ENCODE measurements around the gene BMX. TPM values are rescaled to one million over a fixed set of nuclear protein-coding genes. Genes with fewer than 3 reads are reported as not detected.

Gene BMX
- total RNA-seq, 1 experiment from 2014 or later = not detected

- Histone ChIP-seq H3K4me2 (ENCODE audit: low read length) (no peak overlapping the region), H3K79me2 (ENCODE audit: low read length) (no peaks in the 10 kb centered on the region), H3K9me2 (replicated peaks; ENCODE audit: low read length) (no peaks in the 10 kb centered on the region), H3K9me3 (ENCODE audit: low read length) (no peaks in the 10 kb centered on the region), H3K9ac (ENCODE audit: low read length) (no peak overlapping the region), H3K27me3 (ENCODE audit: low read length) (no peaks in the 10 kb centered on the region), H2AFZ (ENCODE audit: low read length) (no peak overlapping the region), H3K4me3 (ENCODE audit: low read length) (no peak overlapping the region), H3K4me1 (ENCODE audit: insufficient read depth, low read length) (peaks cover 4% of the 10 kb centered on the region; the same call in 1 of the 2 replicates), H3F3A (ENCODE audit: low read length, unreplicated experiment) (no peaks in the 10 kb centered on the region), H3K27ac (ENCODE audit: low read length) (no peak overlapping the region), H3K36me3 (ENCODE audit: low read depth, low read length) (no peaks in the 10 kb centered on the region), H4K20me1 (ENCODE audit: low read length) (no peaks in the 10 kb centered on the region)
- ATAC-seq (peak; percentile 31; the same call in 1 of the 2 replicates), DNase-seq (peak; percentile 7)
- POLR2A ChIA-PET (ENCODE audit: unreplicated experiment) = no interaction called here
- no TSS peak for BruUV-seq (replicated peaks)
- CTCF ChIA-PET = no interaction called here
- intact Hi-C loops (cut with micrococcal nuclease) = no loop called here
- TF ChIP-seq CTCF (conservative IDR thresholded peaks at IDR 0.05; ENCODE audit: low read depth, low read length) (no peak), EZH2phosphoT487 (IDR thresholded peaks at IDR 0.05; ENCODE audit: borderline replicate concordance, low read length) (no peak), EZH2 (IDR thresholded peaks at IDR 0.05; ENCODE audit: low read length, unreplicated experiment) (no peak)
Observed at GRCh38 chrX:15505101-15505500, 4.5 kb downstream of the BMX start.

GRCh38 chrX:15507005-15507404 is 6.4 kb downstream of the BMX start:
- H3K9me3 ChIP-seq (ENCODE audit: low read length) = no peaks in the 10 kb centered on the region
- no peak overlapping the region for H3K4me2 ChIP-seq (ENCODE audit: low read length)
- no peak overlapping the region for H3K9ac ChIP-seq (ENCODE audit: low read length)
- ATAC-seq (no peak), DNase-seq (no peak)
- no peak for TF ChIP-seq EZH2 (IDR thresholded peaks at IDR 0.05; ENCODE audit: low read length, unreplicated experiment)
- TF ChIP-seq EZH2phosphoT487 (IDR thresholded peaks at IDR 0.05; ENCODE audit: borderline replicate concordance, low read length) = no peak
- TF ChIP-seq CTCF (conservative IDR thresholded peaks at IDR 0.05; ENCODE audit: low read depth, low read length) = no peak
- H3K27ac ChIP-seq (ENCODE audit: low read length) = no peak overlapping the region
- no peaks in the 10 kb centered on the region for H3K27me3 ChIP-seq (ENCODE audit: low read length)
- H4K20me1 ChIP-seq (ENCODE audit: low read length) = no peaks in the 10 kb centered on the region
- H3F3A ChIP-seq (ENCODE audit: low read length, unreplicated experiment) = no peaks in the 10 kb centered on the region
- H2AFZ ChIP-seq (ENCODE audit: low read length) = no peak overlapping the region
- POLR2A ChIA-PET (ENCODE audit: unreplicated experiment) = no interaction called here
- no TSS peak for BruUV-seq (replicated peaks)
- no peaks in the 10 kb centered on the region for H3K36me3 ChIP-seq (ENCODE audit: low read depth, low read length)
- no peaks in the 10 kb centered on the region for H3K9me2 ChIP-seq (replicated peaks; ENCODE audit: low read length)
- H3K4me1 ChIP-seq (ENCODE audit: insufficient read depth, low read length) = peaks cover 4% of the 10 kb centered on the region; the same call in 1 of the 2 replicates
- H3K79me2 ChIP-seq (ENCODE audit: low read length) = no peaks in the 10 kb centered on the region
- intact Hi-C loops (cut with micrococcal nuclease) = no loop called here
- CTCF ChIA-PET = no interaction called here
- H3K4me3 ChIP-seq (ENCODE audit: low read length) = no peak overlapping the region

GRCh38 chrX:15509845-15510244 is 9.2 kb downstream of the BMX start:
- DNase-seq = no peak
- Histone ChIP-seq H3K36me3 (ENCODE audit: low read depth, low read length) (no peaks in the 10 kb centered on the region), H3K9me3 (ENCODE audit: low read length) (no peaks in the 10 kb centered on the region), H3K27ac (ENCODE audit: low read length) (no peak overlapping the region), H3K79me2 (ENCODE audit: low read length) (no peaks in the 10 kb centered on the region), H3K4me3 (ENCODE audit: low read length) (no peak overlapping the region), H3K4me1 (ENCODE audit: insufficient read depth, low read length) (peaks cover 13% of the 10 kb centered on the region), H3K9ac (ENCODE audit: low read length) (no peak overlapping the region), H3K4me2 (ENCODE audit: low read length) (no peak overlapping the region), H2AFZ (ENCODE audit: low read length) (no peak overlapping the region), H3K9me2 (replicated peaks; ENCODE audit: low read length) (no peaks in the 10 kb centered on the region), H3F3A (ENCODE audit: low read length, unreplicated experiment) (no peaks in the 10 kb centered on the region), H3K27me3 (ENCODE audit: low read length) (no peaks in the 10 kb centered on the region), H4K20me1 (ENCODE audit: low read length) (no peaks in the 10 kb centered on the region)
- ATAC-seq = no peak
- no peak for TF ChIP-seq EZH2 (IDR thresholded peaks at IDR 0.05; ENCODE audit: low read length, unreplicated experiment)
- no peak for TF ChIP-seq CTCF (conservative IDR thresholded peaks at IDR 0.05; ENCODE audit: low read depth, low read length)
- TF ChIP-seq EZH2phosphoT487 (IDR thresholded peaks at IDR 0.05; ENCODE audit: borderline replicate concordance, low read length) = no peak
- CTCF ChIA-PET = no interaction called here
- intact Hi-C loops (cut with micrococcal nuclease) = no loop called here
- no TSS peak for BruUV-seq (replicated peaks)
- POLR2A ChIA-PET (ENCODE audit: unreplicated experiment) = no interaction called here

All from PC-3 (cell line).